Natural killer cell (primary cell): ENCODE results near the gene TRIL. TPM values are rescaled to one million over a fixed set of nuclear protein-coding genes. Genes with fewer than 3 reads are reported as not detected.

Source experiments
- ATAC-seq, 3 donors: fragments of 150-1000 bp in 2 of 3; fragments of 200-7000 bp in 1 of 3; cut with Tn5 transposase; 1 replicate in 1 of 3; 2 replicates in 2 of 3; pipeline ENCODE4 v1.10.0; 2021; ENCODE audit warnings: mild to moderate bottlenecking in 2 of 3, moderate library complexity in 2 of 3
- DNase-seq, 2 donors: peaks; one replicate each; pipeline versions ENCODE4 v3.0.0 to v3.0.0-alpha.2; 2013 to 2021; ENCODE audit warnings: mixed read lengths in 1 of 2
- H3K27ac ChIP-seq: one replicate; pipeline ENCODE4 v1.5.1; 2013; ENCODE audit warnings: mild to moderate bottlenecking, low read length
- H3K27me3 ChIP-seq: one replicate; pipeline ENCODE4 v1.6.1; 2013; ENCODE audit warnings: low read length; ENCODE audit not compliant: control insufficient read depth, insufficient read depth
- H3K36me3 ChIP-seq: one replicate; pipeline ENCODE4 v1.6.1; 2013; ENCODE audit warnings: low read length; ENCODE audit not compliant: control insufficient read depth, insufficient read depth
- H3K4me1 ChIP-seq: one replicate; pipeline ENCODE4 v1.6.1; 2013; ENCODE audit warnings: low read length; ENCODE audit not compliant: control insufficient read depth, insufficient read depth
- H3K4me3 ChIP-seq: one replicate; pipeline ENCODE4 v1.5.1; 2013; ENCODE audit warnings: low read length
- H3K9me3 ChIP-seq: one replicate; pipeline ENCODE4 v1.6.1; 2013; ENCODE audit warnings: low read length; ENCODE audit not compliant: control insufficient read depth, insufficient read depth
- H3K27ac Mint-ChIP-seq, 2 donors: one replicate each; pipeline ENCODE4 v1.8.0; 2022; ENCODE audit warnings: mild to moderate bottlenecking in 2 of 2, mixed read lengths in 2 of 2, moderate library complexity in 1 of 2
- H3K27me3 Mint-ChIP-seq, 2 donors: one replicate each; pipeline ENCODE4 v1.8.0; 2022; ENCODE audit warnings: low read depth in 2 of 2, mixed read lengths in 2 of 2
- H3K36me3 Mint-ChIP-seq: one replicate; pipeline ENCODE4 v1.8.0; 2022; ENCODE audit warnings: mixed read lengths
- H3K4me1 Mint-ChIP-seq, 2 donors: one replicate each; pipeline ENCODE4 v1.8.0; 2022; ENCODE audit warnings: mixed read lengths in 2 of 2
- H3K4me3 Mint-ChIP-seq: one replicate; pipeline ENCODE4 v1.8.0; 2022; ENCODE audit warnings: mild to moderate bottlenecking, moderate library complexity, mixed read lengths
- H3K9me3 Mint-ChIP-seq, 2 donors: one replicate each; pipeline ENCODE4 v1.8.0; 2022; ENCODE audit warnings: mixed read lengths in 2 of 2
- CTCF ChIP-seq: fragments of 200-600 bp; IDR thresholded peaks from one replicate; pipeline ENCODE4 v1.8.0; 2022; ENCODE audit warnings: antibody characterized with exemption
- WGBS: methylation state at CpG from one replicate; pipeline ENCODE4 v1.1.7; 2013; ENCODE audit warnings: missing lambda C conversion rate; ENCODE audit not compliant: insufficient coverage; 5-methylcytosine and 5-hydroxymethylcytosine counted together
- intact Hi-C: fragments of 100-400 bp; cut with micrococcal nuclease; formaldehyde crosslinking; loops from one replicate; pipeline ENCODE4 v1.14.2; 2022
- total RNA-seq, 4 donors: library from RNA; stranded (reverse); fragments of 120-200 nt in 1 of 4; gene quantifications; one replicate each; pipeline versions ENCODE4 v1.2.3 to v1.2.4, GENCODE V29; 2013 to 2022

Gene TRIL
- total RNA-seq, 3 donors from 2014 or later (not counting 1 experiment from before 2014, with no cell fraction given), result 0.07 TPM; not detected in 2

- TF ChIP-seq CTCF, result no peak
- no peaks in the 10 kb centered on the region for H3K36me3 ChIP-seq
- no peaks in the 10 kb centered on the region for H3K9me3 ChIP-seq
- no peak for ATAC-seq
- no peaks in the 10 kb centered on the region for H3K9me3 Mint-ChIP-seq
- no peak overlapping the region for H3K4me3 ChIP-seq
- no peak overlapping the region for H3K27ac ChIP-seq
- peaks cover 15 to 22% of the 10 kb centered on the region in 2 donors for H3K27me3 Mint-ChIP-seq
- WGBS, result 89% methylated on average over 7 of the region's 7 CpGs
- no peaks in the 10 kb centered on the region for H3K4me1 Mint-ChIP-seq
- no peak for DNase-seq
- H3K4me1 ChIP-seq, result no peaks in the 10 kb centered on the region
- H3K36me3 Mint-ChIP-seq, result no peaks in the 10 kb centered on the region
- H3K4me3 Mint-ChIP-seq, result no peak overlapping the region
- intact Hi-C loops, result no loop called here
- H3K27me3 ChIP-seq, result no peaks in the 10 kb centered on the region
- no peak overlapping the region for H3K27ac Mint-ChIP-seq
Observed at GRCh38 chr7:28939844-28940544, 18.1 kb downstream of the TRIL start.

- Mint-ChIP-seq H3K4me3 (no peak overlapping the region), H3K9me3 (no peaks in the 10 kb centered on the region), H3K36me3 (no peaks in the 10 kb centered on the region), H3K4me1 (no peaks in the 10 kb centered on the region), H3K27me3 (peaks cover 14 to 22% of the 10 kb centered on the region in 2 donors), H3K27ac (no peak overlapping the region)
- no peaks in the 10 kb centered on the region for H3K4me1 ChIP-seq
- TF ChIP-seq CTCF, result no peak
- no peaks in the 10 kb centered on the region for H3K27me3 ChIP-seq
- no peak overlapping the region for H3K4me3 ChIP-seq
- H3K9me3 ChIP-seq, result no peaks in the 10 kb centered on the region
- intact Hi-C loops, result no loop called here
- no peak for DNase-seq
- no peak overlapping the region for H3K27ac ChIP-seq
- ATAC-seq, result no peak
- 83% methylated on average over 3 of the region's 5 CpGs for WGBS
- no peaks in the 10 kb centered on the region for H3K36me3 ChIP-seq
Observed at GRCh38 chr7:28939367-28939766, 18.8 kb downstream of the TRIL start.

- Mint-ChIP-seq H3K9me3 (no peaks in the 10 kb centered on the region), H3K4me3 (no peak overlapping the region), H3K4me1 (no peaks in the 10 kb centered on the region), H3K36me3 (no peaks in the 10 kb centered on the region), H3K27me3 (peaks cover 15 to 24% of the 10 kb centered on the region in 2 donors), H3K27ac (no peak overlapping the region)
- Histone ChIP-seq H3K36me3 (no peaks in the 10 kb centered on the region), H3K4me3 (no peak overlapping the region), H3K4me1 (no peaks in the 10 kb centered on the region), H3K27me3 (no peaks in the 10 kb centered on the region), H3K27ac (no peak overlapping the region), H3K9me3 (no peaks in the 10 kb centered on the region)
- WGBS, result 84% methylated on average over 7 of the region's 7 CpGs
- intact Hi-C loops, result no loop called here
- ATAC-seq (no peak), DNase-seq (no peak)
- no peak for TF ChIP-seq CTCF
Observed at GRCh38 chr7:28937619-28938018, 20.5 kb downstream of the TRIL start.

DNA sequence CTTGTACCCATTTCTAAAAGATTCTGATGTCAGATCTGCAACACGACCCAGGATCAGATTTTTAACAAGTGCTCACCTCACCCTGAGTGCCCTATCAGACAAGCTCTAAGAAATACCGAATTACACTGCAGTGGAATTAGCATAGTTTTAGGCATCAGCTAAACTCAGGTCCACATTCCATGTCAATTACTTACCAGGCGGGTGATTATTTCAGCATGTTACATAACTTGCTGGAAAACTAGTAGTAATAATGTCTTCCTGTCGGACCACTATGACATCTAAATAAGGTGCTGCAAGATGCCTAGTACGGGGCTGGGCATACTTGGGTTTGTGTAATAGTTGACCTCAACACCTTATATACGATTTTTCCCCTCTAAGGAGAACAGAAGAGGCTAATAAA, 21.0 kb downstream of the TRIL start:
- H3K27ac ChIP-seq, result no peak overlapping the region
- 80% methylated on average over 5 of the region's 6 CpGs for WGBS
- no peaks in the 10 kb centered on the region for H3K9me3 ChIP-seq
- intact Hi-C loops, result no loop called here
- H3K4me1 ChIP-seq, result no peaks in the 10 kb centered on the region
- Mint-ChIP-seq H3K27me3 (peaks cover 15 to 24% of the 10 kb centered on the region in 2 donors), H3K27ac (no peak overlapping the region), H3K4me1 (no peaks in the 10 kb centered on the region), H3K9me3 (no peaks in the 10 kb centered on the region), H3K36me3 (no peaks in the 10 kb centered on the region), H3K4me3 (no peak overlapping the region)
- no peak for TF ChIP-seq CTCF
- no peaks in the 10 kb centered on the region for H3K27me3 ChIP-seq
- H3K4me3 ChIP-seq, result no peak overlapping the region
- H3K36me3 ChIP-seq, result no peaks in the 10 kb centered on the region
- ATAC-seq, result no peak
- no peak for DNase-seq
